Mesothelial cell of epicardium (in vitro differentiated cells): ENCODE measurements around the gene ADARB2. TPM values are rescaled to one million over a fixed set of nuclear protein-coding genes. Genes with fewer than 3 reads are reported as not detected.

Source experiments
- DNase-seq, 2 experiments: peaks; one replicate each; pipeline ENCODE4 v3.0.0; 2021; ENCODE audit warnings: low spot score in 2 of 2; ENCODE audit not compliant: unreplicated experiment in 2 of 2
- H3K27ac Mint-ChIP-seq: 2 replicates; pipeline ENCODE4 v1.8.0; 2021; ENCODE audit warnings: mixed read lengths
- H3K27me3 Mint-ChIP-seq: 2 replicates; pipeline ENCODE4 v1.8.0; 2021; ENCODE audit warnings: low read depth, mixed read lengths
- H3K36me3 Mint-ChIP-seq: 2 replicates; pipeline ENCODE4 v1.8.0; 2021; ENCODE audit warnings: mixed read lengths
- H3K4me1 Mint-ChIP-seq: 2 replicates; pipeline ENCODE4 v1.8.0; 2021; ENCODE audit warnings: mixed read lengths
- H3K4me3 Mint-ChIP-seq: 2 replicates; pipeline ENCODE4 v1.8.0; 2021; ENCODE audit warnings: mild to moderate bottlenecking, moderate library complexity, mixed read lengths
- H3K9me3 Mint-ChIP-seq: 2 replicates; pipeline ENCODE4 v1.8.0; 2021; ENCODE audit warnings: mixed read lengths
- CTCF ChIP-seq: fragments of 200-600 bp; sonication (generic); IDR thresholded peaks from one replicate; pipeline ENCODE4 v1.5.0; 2021; ENCODE audit warnings: antibody characterized with exemption; ENCODE audit not compliant: unreplicated experiment
- total RNA-seq: library from RNA; stranded (reverse); gene quantifications from 3 replicates; pipeline ENCODE4 v1.2.1, GENCODE V29; 2021

ADARB2 gene
- total RNA-seq, 1 donor from 2014 or later: 0.38 TPM

- no peak for TF ChIP-seq CTCF
- no peaks in the 10 kb centered on the region for H3K36me3 Mint-ChIP-seq
- no peak for DNase-seq
- peaks cover 22% of the 10 kb centered on the region for H3K27me3 Mint-ChIP-seq
- H3K4me1 Mint-ChIP-seq: no peaks in the 10 kb centered on the region
- H3K4me3 Mint-ChIP-seq: no peak overlapping the region
- H3K9me3 Mint-ChIP-seq: no peaks in the 10 kb centered on the region
- no peak overlapping the region for H3K27ac Mint-ChIP-seq
These were observed 521.3 kb downstream of the ADARB2 start for GRCh38 chr10:1215862-1216573.

GRCh38 chr10:1214882-1215540, 522.3 kb downstream of the ADARB2 start:
- no peak for DNase-seq
- Mint-ChIP-seq H3K27ac (no peak overlapping the region), H3K9me3 (no peaks in the 10 kb centered on the region), H3K4me1 (no peaks in the 10 kb centered on the region), H3K27me3 (peaks cover 28% of the 10 kb centered on the region), H3K4me3 (no peak overlapping the region), H3K36me3 (no peaks in the 10 kb centered on the region)
- TF ChIP-seq CTCF: no peak

GRCh38 chr10:1214071-1214675, 523.2 kb downstream of the ADARB2 start:
- H3K4me1 Mint-ChIP-seq: no peaks in the 10 kb centered on the region
- no peaks in the 10 kb centered on the region for H3K9me3 Mint-ChIP-seq
- no peak for TF ChIP-seq CTCF
- H3K4me3 Mint-ChIP-seq: no peak overlapping the region
- H3K36me3 Mint-ChIP-seq: no peaks in the 10 kb centered on the region
- peaks cover 33% of the 10 kb centered on the region for H3K27me3 Mint-ChIP-seq
- no peak for DNase-seq
- H3K27ac Mint-ChIP-seq: no peak overlapping the region

- Mint-ChIP-seq H3K4me1 (no peaks in the 10 kb centered on the region), H3K9me3 (no peaks in the 10 kb centered on the region), H3K36me3 (no peaks in the 10 kb centered on the region), H3K27ac (no peak overlapping the region), H3K4me3 (no peak overlapping the region), H3K27me3 (peaks cover 33% of the 10 kb centered on the region)
- no peak for TF ChIP-seq CTCF
- DNase-seq: no peak
These were observed 523.9 kb downstream of the ADARB2 start for GRCh38 chr10:1213252-1214070.

GRCh38 chr10:1212571-1213141, 524.7 kb downstream of the ADARB2 start:
- no peak for TF ChIP-seq CTCF
- DNase-seq: peak in 1 of 2 experiments; percentile 34
- peaks cover 33% of the 10 kb centered on the region for H3K27me3 Mint-ChIP-seq
- H3K27ac Mint-ChIP-seq: no peak overlapping the region
- H3K9me3 Mint-ChIP-seq: no peaks in the 10 kb centered on the region
- no peak overlapping the region for H3K4me3 Mint-ChIP-seq
- no peaks in the 10 kb centered on the region for H3K4me1 Mint-ChIP-seq
- no peaks in the 10 kb centered on the region for H3K36me3 Mint-ChIP-seq
